ENCODE measurements around the gene LENG9.

Gene LENG9

GRCh38 chr19:54429545-54430227 is 33.9 kb downstream of the LENG9 start:
- 82 to 83% methylated on average over 13 of the region's 13 CpGs for WGBS, 2 experiments
- Histone ChIP-seq H3K9me3 (ENCODE audit: control insufficient read depth, low read length) (no peaks in the 10 kb centered on the region), H3K27ac (ENCODE audit: insufficient read depth, low read depth, low read length, poor library complexity, severe bottlenecking) (no peak overlapping the region), H3K4me3 (ENCODE audit: insufficient read depth, low read depth, low read length) (no peak overlapping the region), H3K36me3 (ENCODE audit: control insufficient read depth, insufficient read depth, low read length) (peaks cover 14% of the 10 kb centered on the region), H3K4me1 (ENCODE audit: control insufficient read depth, insufficient read depth, low read length) (peaks cover 14% of the 10 kb centered on the region), H3K27me3 (ENCODE audit: control insufficient read depth, insufficient read depth, low read length, poor library complexity, severe bottlenecking) (no peaks in the 10 kb centered on the region)

GRCh38 chr19:54429176-54429495 is 34.4 kb downstream of the LENG9 start:
- 89 to 93% methylated on average over 8 of the region's 8 CpGs for WGBS, 2 experiments
- H3K36me3 ChIP-seq (ENCODE audit: control insufficient read depth, insufficient read depth, low read length): peaks cover 19% of the 10 kb centered on the region
- no peak overlapping the region for H3K27ac ChIP-seq (ENCODE audit: insufficient read depth, low read depth, low read length, poor library complexity, severe bottlenecking)

GRCh38 chr19:54428323-54429175 is 35.0 kb downstream of the LENG9 start:
- H3K27me3 ChIP-seq (ENCODE audit: control insufficient read depth, insufficient read depth, low read length, poor library complexity, severe bottlenecking): no peaks in the 10 kb centered on the region
- peaks cover 25% of the 10 kb centered on the region for H3K36me3 ChIP-seq (ENCODE audit: control insufficient read depth, insufficient read depth, low read length)
- H3K4me3 ChIP-seq (ENCODE audit: insufficient read depth, low read depth, low read length): no peak overlapping the region
- H3K9me3 ChIP-seq (ENCODE audit: control insufficient read depth, low read length): no peaks in the 10 kb centered on the region
- WGBS, 2 experiments: 95 to 96% methylated on average over 11 of the region's 11 CpGs
- no peak overlapping the region for H3K27ac ChIP-seq (ENCODE audit: insufficient read depth, low read depth, low read length, poor library complexity, severe bottlenecking)
- peaks cover 11% of the 10 kb centered on the region for H3K4me1 ChIP-seq (ENCODE audit: control insufficient read depth, insufficient read depth, low read length)

More at GRCh38 chr19:54429176-54429495, 34.4 kb downstream of the LENG9 start:
- H3K4me3 ChIP-seq (ENCODE audit: insufficient read depth, low read depth, low read length): no peak overlapping the region
- H3K9me3 ChIP-seq (ENCODE audit: control insufficient read depth, low read length): no peaks in the 10 kb centered on the region
- peaks cover 14% of the 10 kb centered on the region for H3K4me1 ChIP-seq (ENCODE audit: control insufficient read depth, insufficient read depth, low read length)
- H3K27me3 ChIP-seq (ENCODE audit: control insufficient read depth, insufficient read depth, low read length, poor library complexity, severe bottlenecking): no peaks in the 10 kb centered on the region

- H3K36me3 ChIP-seq (ENCODE audit: control insufficient read depth, insufficient read depth, low read length): peaks cover 32% of the 10 kb centered on the region
- no peaks in the 10 kb centered on the region for H3K27me3 ChIP-seq (ENCODE audit: control insufficient read depth, insufficient read depth, low read length, poor library complexity, severe bottlenecking)
- no peak overlapping the region for H3K4me3 ChIP-seq (ENCODE audit: insufficient read depth, low read depth, low read length)
- H3K27ac ChIP-seq (ENCODE audit: insufficient read depth, low read depth, low read length, poor library complexity, severe bottlenecking): no peak overlapping the region
- peaks cover 11% of the 10 kb centered on the region for H3K4me1 ChIP-seq (ENCODE audit: control insufficient read depth, insufficient read depth, low read length)
- no peaks in the 10 kb centered on the region for H3K9me3 ChIP-seq (ENCODE audit: control insufficient read depth, low read length)
- 95 to 96% methylated on average over 11 of the region's 11 CpGs for WGBS, 2 experiments
These were observed 36.0 kb downstream of the LENG9 start for GRCh38 chr19:54427586-54427985.

GRCh38 chr19:54426291-54426931 is 37.2 kb downstream of the LENG9 start:
- H3K4me3 ChIP-seq (ENCODE audit: insufficient read depth, low read depth, low read length): no peak overlapping the region

GRCh38 chr19:54425382-54425723 is 38.2 kb downstream of the LENG9 start:
- Histone ChIP-seq H3K9me3 (ENCODE audit: control insufficient read depth, low read length) (no peaks in the 10 kb centered on the region), H3K4me3 (ENCODE audit: insufficient read depth, low read depth, low read length) (no peak overlapping the region), H3K36me3 (ENCODE audit: control insufficient read depth, insufficient read depth, low read length) (peaks cover 35% of the 10 kb centered on the region), H3K27me3 (ENCODE audit: control insufficient read depth, insufficient read depth, low read length, poor library complexity, severe bottlenecking) (no peaks in the 10 kb centered on the region), H3K27ac (ENCODE audit: insufficient read depth, low read depth, low read length, poor library complexity, severe bottlenecking) (no peak overlapping the region), H3K4me1 (ENCODE audit: control insufficient read depth, insufficient read depth, low read length) (peaks cover 27% of the 10 kb centered on the region)
- 96 to 99% methylated on average over 5 of the region's 5 CpGs for WGBS, 2 experiments

More at GRCh38 chr19:54426291-54426931, 37.2 kb downstream of the LENG9 start:
- Histone ChIP-seq H3K9me3 (ENCODE audit: control insufficient read depth, low read length) (no peaks in the 10 kb centered on the region), H3K4me1 (ENCODE audit: control insufficient read depth, insufficient read depth, low read length) (peaks cover 21% of the 10 kb centered on the region), H3K27ac (ENCODE audit: insufficient read depth, low read depth, low read length, poor library complexity, severe bottlenecking) (no peak overlapping the region), H3K27me3 (ENCODE audit: control insufficient read depth, insufficient read depth, low read length, poor library complexity, severe bottlenecking) (no peaks in the 10 kb centered on the region), H3K36me3 (ENCODE audit: control insufficient read depth, insufficient read depth, low read length) (peaks cover 35% of the 10 kb centered on the region)
- 80 to 81% methylated on average over 17 of the region's 17 CpGs for WGBS, 2 experiments

- 95 to 96% methylated on average over 36 of the region's 36 CpGs for WGBS, 2 experiments
- H3K36me3 ChIP-seq (ENCODE audit: control insufficient read depth, insufficient read depth, low read length): peaks cover 35% of the 10 kb centered on the region
These were observed 38.8 kb downstream of the LENG9 start for GRCh38 chr19:54424660-54425381.

GRCh38 chr19:54424201-54424600 is 39.4 kb downstream of the LENG9 start:
- Histone ChIP-seq H3K27ac (ENCODE audit: insufficient read depth, low read depth, low read length, poor library complexity, severe bottlenecking) (no peak overlapping the region), H3K9me3 (ENCODE audit: control insufficient read depth, low read length) (no peaks in the 10 kb centered on the region), H3K36me3 (ENCODE audit: control insufficient read depth, insufficient read depth, low read length) (peaks cover 35% of the 10 kb centered on the region), H3K4me3 (ENCODE audit: insufficient read depth, low read depth, low read length) (no peak overlapping the region), H3K27me3 (ENCODE audit: control insufficient read depth, insufficient read depth, low read length, poor library complexity, severe bottlenecking) (no peaks in the 10 kb centered on the region), H3K4me1 (ENCODE audit: control insufficient read depth, insufficient read depth, low read length) (peaks cover 26% of the 10 kb centered on the region)
- WGBS, 2 experiments: 96 to 97% methylated on average over 14 of the region's 14 CpGs

More at GRCh38 chr19:54424660-54425381, 38.8 kb downstream of the LENG9 start:
- Histone ChIP-seq H3K4me3 (ENCODE audit: insufficient read depth, low read depth, low read length) (no peak overlapping the region), H3K4me1 (ENCODE audit: control insufficient read depth, insufficient read depth, low read length) (peaks cover 29% of the 10 kb centered on the region), H3K9me3 (ENCODE audit: control insufficient read depth, low read length) (no peaks in the 10 kb centered on the region), H3K27ac (ENCODE audit: insufficient read depth, low read depth, low read length, poor library complexity, severe bottlenecking) (no peak overlapping the region), H3K27me3 (ENCODE audit: control insufficient read depth, insufficient read depth, low read length, poor library complexity, severe bottlenecking) (no peaks in the 10 kb centered on the region)

- no peak overlapping the region for H3K27ac ChIP-seq (ENCODE audit: insufficient read depth, low read depth, low read length, poor library complexity, severe bottlenecking)
- H3K9me3 ChIP-seq (ENCODE audit: control insufficient read depth, low read length): no peaks in the 10 kb centered on the region
- H3K36me3 ChIP-seq (ENCODE audit: control insufficient read depth, insufficient read depth, low read length): peaks cover 37% of the 10 kb centered on the region
- 72 to 75% methylated on average over 20 of the region's 20 CpGs for WGBS, 2 experiments
- H3K27me3 ChIP-seq (ENCODE audit: control insufficient read depth, insufficient read depth, low read length, poor library complexity, severe bottlenecking): no peaks in the 10 kb centered on the region
- H3K4me3 ChIP-seq (ENCODE audit: insufficient read depth, low read depth, low read length): no peak overlapping the region
- H3K4me1 ChIP-seq (ENCODE audit: control insufficient read depth, insufficient read depth, low read length): peaks cover 44% of the 10 kb centered on the region
These were observed 41.4 kb downstream of the LENG9 start for GRCh38 chr19:54422136-54422535.
